GM21528 (cell line): ENCODE data around the gene H6PD.

Experiments
- ATAC-seq: cut with Tn5 transposase; IDR thresholded peaks from one replicate; pipeline ENCODE4 v1.9.1; 2021; ENCODE audit warnings: mild to moderate bottlenecking, moderate library complexity; ENCODE audit not compliant: unreplicated experiment, low FRiP score

H6PD gene

DNA sequence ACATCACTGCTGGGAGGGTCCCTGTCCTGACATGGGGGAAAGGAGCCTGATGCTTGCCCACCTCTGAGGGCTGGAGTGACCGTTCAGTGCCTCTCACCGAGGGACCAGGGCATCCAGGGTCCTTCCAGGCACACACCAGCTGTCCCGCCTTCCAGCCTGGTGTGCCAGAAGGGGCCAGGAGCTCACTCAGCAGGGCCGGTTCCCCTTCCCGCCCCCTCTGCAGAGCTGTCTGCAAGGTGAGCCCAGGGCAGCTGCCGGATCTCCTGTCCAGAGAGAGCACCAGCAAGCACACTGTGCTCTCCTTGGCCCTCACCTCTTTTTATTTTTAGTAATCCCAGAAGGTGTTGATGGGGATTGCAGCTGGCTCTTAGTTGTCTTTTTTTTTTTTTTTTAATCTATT lies 16.9 kb downstream of the H6PD start:
- ATAC-seq, result no peak

DNA sequence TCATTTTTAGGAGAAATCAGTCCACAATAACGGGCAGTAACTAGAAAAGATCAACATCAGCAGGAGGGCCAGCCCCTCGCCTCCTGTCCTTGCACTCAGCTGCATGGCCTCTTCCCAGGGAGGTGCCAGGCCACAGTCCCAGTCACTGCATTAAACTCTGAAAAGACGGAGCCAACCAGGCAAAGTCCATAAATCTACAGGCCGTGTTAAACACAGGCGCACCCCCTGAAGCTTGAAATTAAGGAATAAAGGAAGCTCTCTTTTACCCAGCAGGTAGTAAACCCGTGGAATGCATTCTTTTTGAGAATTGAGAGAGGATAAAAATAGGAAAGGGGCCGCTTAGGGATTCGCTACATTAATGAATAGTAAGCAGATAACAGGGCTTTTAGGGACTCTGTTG lies 18.4 kb downstream of the H6PD start:
- ATAC-seq, result no peak

DNA sequence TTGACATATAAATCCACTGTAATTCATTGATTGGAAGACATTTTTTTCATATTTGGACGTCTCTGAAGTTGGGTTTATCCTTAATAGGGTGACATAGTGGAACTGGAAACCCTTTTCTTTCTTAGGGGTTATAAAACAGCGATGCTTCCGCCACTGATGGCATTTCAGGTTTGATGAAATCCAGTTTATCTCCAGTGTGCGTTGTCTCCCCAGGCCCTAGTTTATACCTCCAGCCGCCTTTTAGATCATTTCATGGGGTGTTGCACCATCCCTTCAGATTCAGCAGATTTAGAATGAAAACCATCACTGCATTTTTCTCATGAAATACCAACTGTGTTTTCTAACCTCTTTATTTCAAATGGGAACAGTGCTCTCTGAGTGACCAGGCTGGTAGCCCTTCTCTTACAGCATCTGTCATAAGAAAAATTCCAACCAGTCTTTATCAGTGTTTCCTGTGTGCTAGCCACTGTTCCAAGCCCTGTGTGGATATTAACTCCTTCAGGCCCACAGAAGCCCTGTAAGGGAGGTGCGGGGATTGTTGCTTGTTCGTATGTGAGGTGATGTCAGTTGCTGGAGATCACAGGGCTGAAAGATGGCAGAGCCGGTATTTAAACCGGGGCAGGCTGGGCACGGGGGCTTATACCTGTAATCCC lies 19.0 kb downstream of the H6PD start:
- no peak for ATAC-seq

DNA sequence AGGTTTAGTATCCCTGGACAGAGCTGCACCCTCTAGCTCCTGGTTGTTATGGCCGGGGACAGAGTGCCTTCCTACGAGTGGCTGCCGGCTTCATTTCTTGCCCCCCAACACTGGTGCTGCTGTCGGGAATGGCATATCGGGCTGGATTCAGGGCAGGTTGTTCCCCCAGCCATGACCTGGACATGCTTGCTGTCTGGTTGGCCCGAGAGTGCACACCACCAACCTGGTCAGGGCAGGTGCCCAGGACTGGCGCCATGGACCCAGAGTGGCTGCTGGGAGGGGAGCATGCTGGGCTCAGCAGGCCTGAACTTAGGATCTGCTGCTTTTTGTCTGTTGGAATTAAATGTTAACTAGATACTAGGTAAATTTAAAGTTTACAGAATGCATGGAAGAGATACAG lies 21.8 kb downstream of the H6PD start:
- no peak for ATAC-seq

DNA sequence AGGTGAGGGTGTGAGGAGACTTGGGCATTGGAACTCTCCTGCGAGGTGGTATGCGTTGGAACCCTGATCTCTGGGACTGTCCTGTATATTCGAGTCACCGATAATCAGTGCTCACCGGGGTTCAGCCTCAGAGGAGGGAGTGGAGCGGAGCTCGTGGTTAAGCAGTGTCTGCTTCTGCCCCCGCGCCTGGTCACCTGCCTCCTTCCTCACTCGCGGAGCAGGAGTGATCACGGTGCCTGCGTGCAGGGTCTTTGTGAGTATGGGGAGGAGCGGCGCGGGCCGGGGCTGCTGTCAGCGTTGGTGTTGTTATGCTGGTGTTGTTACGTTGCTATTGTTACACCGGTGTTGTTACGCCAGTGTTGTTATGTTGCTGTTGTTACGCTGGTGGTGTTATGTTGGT lies 23.3 kb downstream of the H6PD start:
- ATAC-seq, result no peak

DNA sequence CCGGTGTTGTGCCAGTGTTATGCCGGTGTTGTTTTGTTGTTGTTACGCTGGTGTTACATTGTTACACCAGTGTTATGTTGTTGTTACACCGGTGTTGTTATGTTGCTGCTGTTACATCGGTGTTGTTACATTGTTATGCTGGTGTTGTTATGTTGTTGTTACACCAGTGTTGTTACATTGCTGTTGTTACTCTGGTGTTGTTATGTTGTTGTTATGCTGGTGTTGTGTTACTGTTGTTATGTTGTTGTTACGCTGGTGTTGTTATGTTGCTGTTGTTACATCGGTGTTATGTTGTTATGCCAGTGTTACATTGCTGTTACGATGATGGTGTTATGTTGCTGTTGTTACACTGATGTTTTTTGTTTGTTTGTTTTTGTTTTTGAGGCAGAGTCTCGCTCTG lies 24.1 kb downstream of the H6PD start:
- no peak for ATAC-seq

DNA sequence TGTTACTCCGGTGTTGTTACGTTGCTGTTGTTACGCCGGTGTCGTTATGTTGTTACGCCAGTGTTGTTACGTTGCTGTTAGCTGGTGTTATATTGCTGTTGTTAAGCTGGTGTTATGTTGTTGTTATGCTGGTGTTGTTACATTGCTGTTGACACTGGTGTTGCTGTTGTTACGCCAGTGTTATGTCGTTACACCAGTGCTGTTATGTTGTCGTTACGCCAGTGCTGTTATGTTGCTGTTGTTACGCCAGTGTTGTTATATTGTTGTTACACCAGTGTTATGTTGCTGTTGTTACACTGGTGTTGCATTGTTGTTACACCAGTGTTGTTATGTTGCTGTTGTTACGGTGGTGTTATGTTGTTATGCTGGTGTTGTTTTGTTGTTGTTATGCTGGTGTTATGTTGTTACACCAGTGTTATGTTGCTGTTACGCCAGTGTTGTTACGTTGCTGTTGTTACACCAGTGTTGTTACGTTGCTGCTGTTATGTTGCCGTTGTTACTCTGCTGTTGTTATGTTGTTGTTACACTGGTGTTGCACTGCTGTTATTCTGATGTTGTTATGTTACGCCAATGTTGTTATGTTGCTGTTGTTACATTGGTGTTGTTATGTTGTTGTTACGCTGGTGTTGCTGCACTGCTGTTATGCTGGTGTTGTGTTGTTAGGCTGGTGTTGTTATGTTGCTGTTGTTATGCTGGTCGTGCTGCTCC lies 25.6 kb downstream of the H6PD start:
- ATAC-seq, result no peak

DNA sequence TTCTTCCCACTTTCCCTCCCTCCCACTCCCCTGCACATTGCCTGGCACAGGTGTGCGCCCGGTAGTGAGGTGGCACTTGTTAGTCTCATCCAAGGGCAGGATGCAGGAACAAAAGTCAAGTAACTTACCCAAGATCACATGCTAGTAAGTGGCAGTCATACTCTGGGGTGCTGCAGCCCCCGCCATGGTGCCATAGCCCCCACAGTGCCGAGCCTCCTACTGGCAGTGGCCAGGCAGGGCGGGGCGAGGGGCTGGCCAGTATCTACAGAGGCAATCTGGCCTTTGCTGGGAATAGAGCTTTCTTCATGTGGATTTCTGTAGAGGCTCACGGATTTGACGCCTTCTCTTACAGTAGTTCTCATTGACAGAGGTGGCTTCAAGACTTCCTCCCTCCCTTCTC lies 26.9 kb downstream of the H6PD start:
- ATAC-seq, result no peak

DNA sequence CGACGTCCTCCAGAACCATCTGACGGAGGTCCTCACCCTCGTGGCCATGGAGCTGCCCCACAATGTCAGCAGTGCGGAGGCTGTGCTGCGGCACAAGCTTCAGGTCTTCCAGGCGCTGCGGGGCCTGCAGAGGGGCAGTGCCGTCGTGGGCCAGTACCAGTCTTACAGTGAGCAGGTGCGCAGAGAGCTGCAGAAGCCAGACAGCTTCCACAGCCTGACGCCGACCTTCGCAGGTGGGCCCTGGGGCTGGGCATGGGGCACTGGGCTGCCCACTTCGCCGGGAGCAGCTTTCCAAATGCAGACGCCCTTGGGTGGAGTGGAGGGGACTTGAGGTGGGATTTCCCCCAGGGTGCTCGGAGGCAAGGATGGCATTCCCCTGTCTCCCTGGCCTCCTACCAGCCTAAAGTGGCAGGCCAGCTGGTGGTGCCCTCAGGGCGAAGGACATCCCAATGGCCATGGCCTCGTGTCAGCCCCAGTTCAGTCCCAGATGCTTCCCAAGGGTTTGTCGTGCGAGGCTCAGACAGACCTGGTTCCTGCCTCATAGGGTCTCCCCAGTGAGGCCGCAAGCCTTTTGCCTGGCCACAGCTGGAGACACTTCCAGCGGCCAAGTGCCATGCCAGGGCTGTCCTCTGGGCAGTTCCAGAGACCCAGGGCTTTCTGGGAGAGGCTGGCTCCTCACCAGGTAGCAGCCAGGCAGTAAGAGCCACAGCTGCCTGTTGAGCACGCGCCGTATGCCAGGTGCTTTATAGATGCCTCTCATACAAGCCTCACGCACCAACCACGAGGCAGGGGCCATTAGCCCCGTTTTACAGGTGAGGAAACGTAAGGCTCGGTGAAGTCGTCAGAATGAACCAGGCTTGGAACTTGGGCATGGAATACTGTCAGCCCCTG lies 27.8 kb downstream of the H6PD start:
- ATAC-seq, result no peak

DNA sequence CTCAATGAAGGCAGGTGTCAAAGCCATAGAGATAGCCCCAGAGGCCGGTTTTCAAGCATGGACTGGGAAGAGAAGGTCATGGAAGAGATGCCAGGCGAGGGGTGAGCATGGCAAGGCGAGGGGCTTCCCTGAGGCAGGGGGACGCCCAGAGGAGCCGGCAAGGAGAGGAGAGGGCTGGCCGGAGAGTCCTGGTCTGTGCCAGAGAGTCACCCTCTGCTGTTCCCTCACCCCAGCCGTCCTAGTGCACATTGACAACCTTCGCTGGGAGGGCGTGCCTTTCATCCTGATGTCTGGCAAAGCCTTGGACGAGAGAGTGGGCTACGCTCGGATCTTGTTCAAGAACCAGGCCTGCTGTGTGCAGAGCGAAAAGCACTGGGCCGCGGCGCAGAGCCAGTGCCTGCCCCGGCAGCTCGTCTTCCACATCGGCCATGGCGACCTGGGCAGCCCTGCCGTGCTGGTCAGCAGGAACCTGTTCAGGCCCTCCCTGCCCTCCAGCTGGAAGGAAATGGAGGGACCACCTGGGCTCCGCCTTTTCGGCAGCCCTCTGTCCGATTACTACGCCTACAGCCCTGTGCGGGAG lies 28.8 kb downstream of the H6PD start:
- no peak for ATAC-seq

DNA sequence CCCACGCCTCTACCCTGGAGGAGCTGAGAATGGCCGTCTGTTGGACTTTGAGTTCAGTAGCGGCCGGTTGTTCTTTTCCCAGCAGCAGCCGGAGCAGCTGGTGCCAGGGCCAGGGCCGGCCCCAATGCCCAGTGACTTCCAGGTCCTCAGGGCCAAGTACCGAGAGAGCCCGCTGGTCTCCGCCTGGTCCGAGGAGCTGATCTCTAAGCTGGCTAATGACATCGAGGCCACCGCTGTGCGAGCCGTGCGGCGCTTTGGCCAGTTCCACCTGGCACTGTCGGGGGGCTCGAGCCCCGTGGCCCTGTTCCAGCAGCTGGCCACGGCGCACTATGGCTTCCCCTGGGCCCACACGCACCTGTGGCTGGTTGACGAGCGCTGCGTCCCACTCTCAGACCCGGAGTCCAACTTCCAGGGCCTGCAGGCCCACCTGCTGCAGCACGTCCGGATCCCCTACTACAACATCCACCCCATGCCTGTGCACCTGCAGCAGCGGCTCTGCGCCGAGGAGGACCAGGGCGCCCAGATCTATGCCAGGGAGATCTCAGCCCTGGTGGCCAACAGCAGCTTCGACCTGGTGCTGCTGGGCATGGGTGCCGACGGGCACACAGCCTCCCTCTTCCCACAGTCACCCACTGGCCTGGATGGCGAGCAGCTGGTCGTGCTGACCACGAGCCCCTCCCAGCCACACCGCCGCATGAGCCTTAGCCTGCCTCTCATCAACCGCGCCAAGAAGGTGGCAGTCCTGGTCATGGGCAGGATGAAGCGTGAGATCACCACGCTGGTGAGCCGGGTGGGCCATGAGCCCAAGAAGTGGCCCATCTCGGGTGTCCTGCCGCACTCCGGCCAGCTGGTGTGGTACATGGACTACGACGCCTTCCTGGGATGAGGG lies 29.7 kb downstream of the H6PD start:
- no peak for ATAC-seq

DNA sequence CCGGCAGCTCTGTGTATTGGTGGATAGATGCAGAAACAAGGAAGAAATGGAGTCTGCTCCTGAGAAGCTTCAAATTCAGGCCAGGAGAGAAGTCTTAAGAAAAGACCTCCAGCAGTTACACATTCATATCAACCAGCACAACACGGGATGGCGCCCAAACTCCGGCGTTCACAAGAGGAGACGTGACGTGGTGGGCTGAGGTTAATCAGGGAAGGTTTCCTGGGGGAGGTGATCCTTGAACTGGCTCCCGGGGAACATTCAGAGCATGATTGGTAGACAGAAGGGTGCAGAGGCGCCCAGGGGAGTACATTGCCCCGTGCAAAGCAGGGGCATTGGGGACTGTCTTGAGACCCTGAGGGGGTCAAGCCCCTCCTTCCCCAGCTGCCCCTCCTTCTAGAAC lies 30.5 kb downstream of the H6PD start:
- no peak for ATAC-seq

DNA sequence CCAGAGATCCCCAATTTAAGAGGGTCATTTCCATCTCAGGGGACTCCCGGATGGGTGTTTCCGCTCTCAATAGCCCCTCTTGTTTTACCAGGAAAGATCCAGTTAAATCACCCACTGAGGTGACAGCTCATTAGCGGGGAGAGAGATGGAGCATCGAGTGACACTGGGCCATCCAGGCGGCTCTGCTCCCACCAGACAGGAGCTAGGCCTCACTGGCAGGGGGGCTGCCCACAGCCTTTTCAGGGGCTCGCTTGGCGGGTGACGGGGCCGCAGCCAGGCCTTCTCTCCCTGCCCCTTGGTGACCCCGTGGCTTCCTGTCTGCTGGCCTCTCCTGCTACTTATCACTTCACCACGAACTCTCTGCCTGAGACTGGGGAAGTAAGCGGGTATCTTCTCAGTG lies 31.4 kb downstream of the H6PD start:
- no peak for ATAC-seq

DNA sequence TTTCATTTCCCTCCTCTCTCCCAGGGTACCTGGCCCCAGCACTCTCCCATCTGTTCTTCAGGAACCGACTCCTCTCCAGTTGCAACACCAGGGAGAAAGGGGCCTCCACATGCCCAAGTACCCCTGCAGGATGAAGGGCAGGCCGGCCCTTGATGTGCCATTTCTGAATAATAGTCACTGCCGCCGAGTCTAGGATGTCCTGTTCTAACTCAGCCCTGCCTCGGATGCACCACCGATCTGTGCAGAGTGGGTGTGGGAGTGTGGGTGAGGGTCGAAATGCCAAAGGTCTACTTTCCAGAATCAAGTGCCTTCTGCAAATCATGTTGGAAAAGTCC lies 32.7 kb downstream of the H6PD start:
- ATAC-seq, result no peak

DNA sequence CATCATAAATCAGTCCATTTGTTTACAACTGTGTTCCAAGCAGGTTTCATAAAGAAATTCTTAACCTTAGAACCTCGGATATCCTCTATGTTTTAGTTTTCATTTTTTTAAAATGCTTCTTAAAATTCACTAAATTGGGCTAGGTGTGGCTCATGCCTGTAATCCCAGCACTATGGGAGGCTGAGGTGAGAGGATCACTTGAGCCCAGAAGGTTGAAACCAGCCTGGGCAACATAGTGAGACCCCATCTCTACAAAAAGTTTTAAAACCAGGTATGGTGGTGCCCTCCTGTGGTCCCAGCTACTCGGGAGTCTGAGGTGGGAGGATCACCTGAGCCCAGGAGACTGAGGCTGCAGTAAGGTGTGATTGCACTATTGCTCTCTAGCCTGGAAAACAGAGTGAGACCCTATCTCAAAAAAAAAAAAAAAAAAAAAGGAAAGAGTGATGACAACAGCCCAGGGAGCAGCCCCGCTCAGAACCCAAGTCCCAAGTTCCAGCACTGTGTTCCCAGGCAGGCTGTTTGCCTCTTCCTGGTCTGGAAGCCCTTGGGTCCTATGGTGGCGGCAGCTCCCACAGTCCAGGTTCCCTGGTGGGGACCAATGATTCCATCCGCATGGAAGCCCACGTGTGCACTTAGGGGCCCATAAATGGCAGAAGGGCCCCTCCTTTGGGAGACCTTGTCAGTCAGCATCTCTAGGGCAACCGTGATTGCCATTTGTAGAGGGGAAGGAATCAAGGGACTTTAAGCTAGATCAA lies 33.4 kb downstream of the H6PD start:
- no peak for ATAC-seq

DNA sequence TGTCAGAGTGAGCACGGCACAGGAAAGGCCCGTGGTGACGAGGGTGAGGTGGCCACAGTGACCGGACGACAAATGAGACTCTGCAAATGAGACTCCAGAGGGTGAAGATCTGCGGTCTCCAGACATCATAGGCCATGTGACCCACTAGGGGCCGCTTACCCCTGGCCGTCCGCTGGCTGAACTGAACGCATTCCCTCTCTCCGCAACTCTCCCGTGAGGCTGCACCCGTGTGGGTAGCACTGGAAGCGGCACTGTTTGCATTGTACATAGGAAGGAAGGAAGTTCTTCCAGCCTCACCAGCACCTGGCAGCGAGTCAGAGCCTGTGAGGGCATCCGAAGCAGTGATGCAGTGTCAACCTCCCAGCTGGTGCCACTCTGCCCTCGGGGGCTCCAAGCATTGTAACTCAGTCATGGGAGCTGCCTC lies 34.5 kb downstream of the H6PD start:
- ATAC-seq, result no peak

DNA sequence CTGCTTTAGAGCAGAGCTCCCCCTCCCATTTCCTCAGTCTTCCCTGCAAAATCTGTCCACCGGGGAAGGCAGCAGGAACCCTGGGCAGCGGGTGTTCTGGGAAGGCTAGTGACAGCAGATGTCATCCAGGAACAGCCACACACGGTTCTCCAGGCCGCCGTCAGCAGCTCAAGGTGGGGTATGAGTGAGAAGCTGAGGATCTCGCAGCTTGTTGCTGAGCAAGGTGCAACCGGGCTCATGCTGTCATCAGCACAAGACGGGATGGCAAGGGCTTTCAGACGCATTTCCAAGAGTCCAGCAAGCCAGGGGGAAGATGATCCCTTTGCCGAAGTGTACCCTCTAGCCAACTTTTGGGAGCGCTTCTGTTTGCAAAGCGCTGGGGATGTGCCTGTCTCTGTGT lies 35.1 kb downstream of the H6PD start:
- no peak for ATAC-seq

DNA sequence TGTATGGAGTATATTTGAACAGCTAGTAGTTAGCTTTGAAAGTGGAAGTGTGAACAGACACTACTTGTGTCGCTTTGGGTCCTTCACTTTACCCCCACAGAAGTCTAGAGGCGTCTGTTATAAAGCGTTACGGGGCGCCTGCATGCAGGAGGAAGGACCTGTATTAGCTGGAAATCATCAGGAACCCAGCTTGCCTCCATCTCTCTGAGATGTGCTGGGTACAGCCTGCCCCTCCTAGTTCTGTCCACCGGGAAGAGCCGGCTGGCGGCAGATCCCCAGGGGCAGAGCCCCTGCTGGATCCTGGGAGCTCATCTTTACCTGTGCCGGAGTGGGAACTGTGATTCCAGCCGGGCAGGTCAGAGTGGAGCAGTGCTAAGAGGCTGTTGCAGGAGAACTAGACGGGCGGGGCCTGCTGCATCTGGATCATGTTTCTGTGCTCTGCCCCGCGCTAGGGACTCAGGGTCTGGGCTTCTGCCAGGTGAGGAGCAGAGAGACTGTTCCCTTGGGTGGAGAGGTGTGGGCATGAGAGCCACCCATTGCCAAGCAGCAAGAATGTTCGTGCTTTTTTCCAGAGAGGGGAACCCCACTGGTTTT lies 35.8 kb downstream of the H6PD start:
- ATAC-seq, result no peak

DNA sequence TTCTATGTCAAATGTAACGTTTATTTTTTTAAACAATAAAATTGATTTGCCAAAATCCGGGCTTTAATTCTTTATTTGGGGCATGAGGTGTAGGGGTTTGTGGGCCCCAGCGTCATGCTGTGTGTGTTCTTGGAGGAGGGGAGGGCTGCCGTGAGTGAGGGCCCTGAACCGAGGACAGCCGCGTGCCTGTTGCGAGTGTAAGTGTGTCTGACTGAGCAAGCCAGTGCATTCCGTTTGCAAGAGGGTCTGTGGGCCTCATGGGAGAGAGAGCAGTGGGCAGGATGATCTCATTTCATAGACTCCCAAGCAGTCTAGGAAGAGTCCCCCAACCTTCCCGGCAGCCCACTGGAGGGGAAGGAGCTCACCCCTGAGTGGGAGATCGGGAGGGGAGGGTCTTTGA lies 36.7 kb downstream of the H6PD start:
- ATAC-seq, result no peak
